Stomach (tissue), 4 donors: ENCODE data around the gene WFS1.

ENCODE experiments used
- CTCF ChIP-seq, 7 experiments: fragments of 450-650 bp in 4 of 7; fragments of 200-600 bp in 3 of 7; sonication (generic) in 3 of 7; IDR thresholded peaks; one replicate each; pipeline ENCODE4 v1.5.1; 2016 to 2019; ENCODE audit warnings: antibody characterized with exemption in 7 of 7, control low read depth in 2 of 7, mild to moderate bottlenecking in 1 of 7
- EP300 ChIP-seq: sonication (generic); formaldehyde crosslinking; IDR thresholded peaks from one replicate; pipeline ENCODE4 v1.6.1; 2017; ENCODE audit warnings: antibody characterized with exemption
- POLR2A ChIP-seq, 4 donors: fragments of 450-650 bp; IDR thresholded peaks; one replicate each; pipeline ENCODE4 v1.6.1; 2016; ENCODE audit warnings: antibody characterized with exemption in 4 of 4, control low read depth in 2 of 4, mild to moderate bottlenecking in 1 of 4, moderate library complexity in 1 of 4

- TF ChIP-seq CTCF (IDR thresholded peaks at IDR 0.05) (no peak), EP300 (no peak), POLR2A (IDR thresholded peaks at IDR 0.05) (no peak)
Observed at GRCh38 chr4:6313216-6313615, 43.6 kb downstream of the WFS1 start.
